ENCODE data around the gene DCC.

Gene DCC

DNA sequence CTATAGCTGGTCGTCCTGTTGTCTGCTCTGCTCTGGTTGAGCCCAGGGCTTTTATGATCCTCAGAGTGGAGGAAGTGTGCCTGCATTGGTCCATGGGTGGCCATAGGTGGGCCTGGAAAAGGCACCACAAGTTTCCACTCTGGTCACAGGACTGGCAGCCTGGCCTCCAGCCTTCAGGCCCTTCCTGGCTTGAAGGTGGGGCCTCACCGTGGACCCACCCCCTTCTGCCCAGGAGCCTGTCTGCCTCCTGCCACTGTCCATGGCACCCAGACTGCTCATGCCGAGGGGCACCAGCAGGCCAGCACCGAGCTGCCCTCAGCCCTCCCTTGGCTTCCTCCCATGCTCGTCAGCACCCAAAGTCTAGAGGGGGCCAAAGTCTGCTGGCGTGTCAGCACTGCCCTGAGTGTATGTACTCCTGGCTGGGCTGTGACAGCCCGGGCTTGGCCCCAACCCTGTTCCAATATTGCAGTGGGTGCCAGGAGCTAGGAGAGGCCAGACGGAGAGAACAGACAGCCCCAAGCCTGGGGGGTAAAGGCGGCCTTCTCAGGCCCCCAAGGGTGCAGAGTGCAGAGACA, 529.4 kb downstream of the DCC start:
- H3K4me3 ChIP-seq (ENCODE audit: control insufficient read depth, low read depth, low read length) = no peak overlapping the region
- no peak for DNase-seq (ENCODE audit: low read depth)
- TF ChIP-seq, protein P1, sequence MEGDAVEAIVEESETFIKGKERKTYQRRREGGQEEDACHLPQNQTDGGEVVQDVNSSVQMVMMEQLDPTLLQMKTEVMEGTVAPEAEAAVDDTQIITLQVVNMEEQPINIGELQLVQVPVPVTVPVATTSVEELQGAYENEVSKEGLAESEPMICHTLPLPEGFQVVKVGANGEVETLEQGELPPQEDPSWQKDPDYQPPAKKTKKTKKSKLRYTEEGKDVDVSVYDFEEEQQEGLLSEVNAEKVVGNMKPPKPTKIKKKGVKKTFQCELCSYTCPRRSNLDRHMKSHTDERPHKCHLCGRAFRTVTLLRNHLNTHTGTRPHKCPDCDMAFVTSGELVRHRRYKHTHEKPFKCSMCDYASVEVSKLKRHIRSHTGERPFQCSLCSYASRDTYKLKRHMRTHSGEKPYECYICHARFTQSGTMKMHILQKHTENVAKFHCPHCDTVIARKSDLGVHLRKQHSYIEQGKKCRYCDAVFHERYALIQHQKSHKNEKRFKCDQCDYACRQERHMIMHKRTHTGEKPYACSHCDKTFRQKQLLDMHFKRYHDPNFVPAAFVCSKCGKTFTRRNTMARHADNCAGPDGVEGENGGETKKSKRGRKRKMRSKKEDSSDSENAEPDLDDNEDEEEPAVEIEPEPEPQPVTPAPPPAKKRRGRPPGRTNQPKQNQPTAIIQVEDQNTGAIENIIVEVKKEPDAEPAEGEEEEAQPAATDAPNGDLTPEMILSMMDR (IDR thresholded peaks at IDR 0.05; ENCODE audit: control insufficient read depth, insufficient read depth, low read depth, low read length, missing control alignments) = no peak

DNA sequence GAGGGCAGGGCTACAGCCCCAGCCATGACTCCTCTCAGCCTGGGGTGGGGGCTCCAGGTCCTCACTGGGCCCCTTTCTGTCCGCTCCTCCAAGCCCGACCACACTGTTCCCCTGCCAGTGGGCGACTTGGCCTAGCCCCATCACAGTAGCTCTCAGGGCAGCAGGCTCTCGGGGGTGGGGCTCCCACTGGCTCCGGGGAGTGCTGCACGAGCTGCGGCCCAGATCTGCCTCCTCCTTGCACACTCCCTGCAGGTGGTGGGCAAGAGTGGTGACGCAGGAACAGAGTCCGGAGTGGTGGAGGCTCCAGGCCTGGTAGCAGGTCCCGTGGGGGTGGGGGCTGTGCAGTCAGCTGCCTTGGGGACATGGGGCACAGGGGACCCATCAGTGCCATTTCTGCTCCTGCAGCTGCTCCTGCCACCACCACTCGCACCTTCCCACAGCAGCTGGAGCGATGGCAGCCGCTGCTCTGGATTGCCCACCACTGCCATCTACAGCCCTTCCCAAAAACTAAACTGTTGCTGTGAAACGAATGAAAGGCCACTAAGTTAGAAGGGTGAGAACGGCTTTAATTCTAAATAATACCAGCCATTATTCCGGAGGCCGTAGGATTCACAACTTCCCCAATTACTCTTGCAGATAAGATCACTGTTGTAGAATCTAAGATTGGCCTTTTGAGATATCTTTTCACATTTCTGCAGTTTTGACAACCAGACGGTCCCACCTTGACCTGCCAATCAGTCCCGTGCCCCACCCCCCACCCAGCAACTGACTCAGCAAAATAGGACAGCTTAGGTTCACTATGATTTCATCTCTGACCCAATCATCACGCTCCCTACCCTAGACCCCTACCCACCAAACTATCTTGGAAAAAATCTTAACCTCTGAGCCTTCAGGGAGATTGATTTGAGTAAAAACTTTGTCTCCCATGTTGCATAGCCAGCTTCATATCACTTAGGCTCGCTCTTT, 530.2 kb downstream of the DCC start:
- no peak overlapping the region for H3K4me3 ChIP-seq (ENCODE audit: control insufficient read depth, low read depth, low read length)
- no peak for DNase-seq (ENCODE audit: low read depth)
- TF ChIP-seq, protein P1 (IDR thresholded peaks at IDR 0.05; ENCODE audit: control insufficient read depth, insufficient read depth, low read depth, low read length, missing control alignments) = no peak

DNA sequence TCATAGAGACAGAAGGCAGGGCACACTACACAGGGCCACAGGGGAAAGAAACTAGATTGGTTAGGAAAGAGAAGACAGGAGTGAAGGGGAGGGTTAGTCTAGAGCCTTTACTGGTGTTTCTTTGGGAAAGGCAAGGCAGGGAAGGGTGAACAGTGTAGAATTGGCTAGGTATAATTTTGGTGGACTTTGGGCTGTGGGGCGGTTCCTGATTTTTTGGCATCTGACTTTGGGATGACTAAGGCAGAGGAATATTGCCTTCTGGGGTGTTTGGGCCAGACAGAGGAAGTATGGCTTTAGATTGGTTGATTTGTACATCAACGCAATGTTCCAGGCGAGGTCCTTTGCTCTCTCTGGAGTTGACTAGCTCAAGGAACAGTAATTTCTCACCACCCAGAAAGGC, 534.8 kb downstream of the DCC start:
- H3K4me3 ChIP-seq (ENCODE audit: control insufficient read depth, low read depth, low read length) = no peak overlapping the region
- DNase-seq (ENCODE audit: low read depth) = no peak

DNA sequence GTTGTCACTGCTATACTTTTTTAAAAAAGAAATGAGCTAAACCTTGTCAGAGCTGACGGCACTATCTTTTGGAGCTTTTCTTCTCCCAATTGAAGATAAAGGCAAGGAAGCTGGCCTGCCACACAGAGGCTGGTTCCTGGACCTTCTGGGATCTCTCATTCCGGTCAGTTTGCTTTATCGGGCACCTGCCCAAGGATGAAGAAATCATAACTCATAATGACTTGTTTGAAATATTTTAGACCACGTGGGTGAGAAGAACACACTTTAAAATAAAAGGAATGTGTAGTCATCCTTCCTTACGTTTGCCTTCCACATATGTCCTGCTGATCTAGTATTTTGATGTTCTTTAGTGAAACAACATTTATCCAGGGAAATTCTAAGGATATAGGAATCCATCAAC, 535.7 kb downstream of the DCC start:
- TF ChIP-seq, protein P1 (IDR thresholded peaks at IDR 0.05; ENCODE audit: control insufficient read depth, insufficient read depth, low read depth, low read length, missing control alignments) = no peak

More for the DNA sequence above, 534.8 kb downstream of the DCC start:
- TF ChIP-seq, protein P1 (IDR thresholded peaks at IDR 0.05; ENCODE audit: control insufficient read depth, insufficient read depth, low read depth, low read length, missing control alignments) = no peak

DNA sequence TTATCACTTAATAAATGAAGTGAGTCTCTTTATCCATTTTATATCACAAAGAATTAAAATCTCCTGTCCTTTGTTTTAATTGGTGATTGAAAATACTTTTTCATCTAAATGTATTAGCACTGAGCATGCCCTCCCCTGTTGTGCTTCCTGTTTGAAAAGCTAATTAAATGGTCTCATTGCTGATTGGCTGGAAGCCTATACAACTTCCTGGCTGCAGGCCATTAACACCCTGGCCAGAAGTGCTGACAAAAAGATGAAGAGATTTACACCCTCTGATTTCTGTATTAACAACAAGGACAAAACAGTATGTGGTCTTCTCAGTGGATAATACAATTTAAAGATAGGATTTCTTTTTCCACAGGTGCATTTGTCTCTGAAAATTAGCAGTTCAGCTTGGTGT, 548.0 kb downstream of the DCC start:
- H3K4me3 ChIP-seq (ENCODE audit: control insufficient read depth, low read depth, low read length) = no peak overlapping the region
- DNase-seq (ENCODE audit: low read depth) = no peak
- TF ChIP-seq, protein P1 (IDR thresholded peaks at IDR 0.05; ENCODE audit: control insufficient read depth, insufficient read depth, low read depth, low read length, missing control alignments) = no peak

More for the DNA sequence above, 535.7 kb downstream of the DCC start:
- no peak for DNase-seq (ENCODE audit: low read depth)
- H3K4me3 ChIP-seq (ENCODE audit: control insufficient read depth, low read depth, low read length) = no peak overlapping the region

DNA sequence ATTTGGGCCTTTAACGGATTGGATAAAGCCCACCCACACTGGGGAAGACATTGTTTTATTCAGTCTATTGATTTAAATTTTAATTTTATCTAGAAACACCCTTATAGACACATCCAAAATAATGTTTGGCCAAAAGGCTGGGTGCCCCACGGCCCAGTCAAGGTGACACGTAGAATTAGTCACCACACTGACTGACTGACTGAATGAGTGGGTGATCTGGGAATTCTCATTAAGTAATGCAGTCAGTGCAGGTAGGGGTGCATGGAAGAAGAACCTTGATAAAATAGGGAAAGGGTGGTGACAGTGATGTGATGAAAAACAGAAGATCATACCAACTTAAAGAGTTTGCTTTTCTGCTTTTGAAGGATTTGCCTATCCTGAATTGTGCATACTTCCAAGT, 554.8 kb downstream of the DCC start:
- no peak for DNase-seq (ENCODE audit: low read depth)
- H3K4me3 ChIP-seq (ENCODE audit: control insufficient read depth, low read depth, low read length) = no peak overlapping the region
- TF ChIP-seq, protein P1 (IDR thresholded peaks at IDR 0.05; ENCODE audit: control insufficient read depth, insufficient read depth, low read depth, low read length, missing control alignments) = no peak
